LNCaP clone FGC (cell line): ENCODE data around the gene PALMD.

Experiments used
- DNase-seq: peaks from one replicate; pipeline ENCODE4 v3.0.0-alpha.2; 2011; ENCODE audit warnings: low read depth
- H3K4me3 ChIP-seq: 2 replicates; pipeline ENCODE4 v1.5.1; 2011; ENCODE audit warnings: mild to moderate bottlenecking, low read depth, low read length, control low read depth
- TF ChIP-seq, protein P1 (sequence below): IDR thresholded peaks from 2 replicates; pipeline ENCODE4 v1.5.1; 2012; ENCODE audit warnings: mild to moderate bottlenecking; ENCODE audit not compliant: control insufficient read depth, insufficient read depth; ENCODE audit errors: extremely low read depth

The PALMD gene

DNA sequence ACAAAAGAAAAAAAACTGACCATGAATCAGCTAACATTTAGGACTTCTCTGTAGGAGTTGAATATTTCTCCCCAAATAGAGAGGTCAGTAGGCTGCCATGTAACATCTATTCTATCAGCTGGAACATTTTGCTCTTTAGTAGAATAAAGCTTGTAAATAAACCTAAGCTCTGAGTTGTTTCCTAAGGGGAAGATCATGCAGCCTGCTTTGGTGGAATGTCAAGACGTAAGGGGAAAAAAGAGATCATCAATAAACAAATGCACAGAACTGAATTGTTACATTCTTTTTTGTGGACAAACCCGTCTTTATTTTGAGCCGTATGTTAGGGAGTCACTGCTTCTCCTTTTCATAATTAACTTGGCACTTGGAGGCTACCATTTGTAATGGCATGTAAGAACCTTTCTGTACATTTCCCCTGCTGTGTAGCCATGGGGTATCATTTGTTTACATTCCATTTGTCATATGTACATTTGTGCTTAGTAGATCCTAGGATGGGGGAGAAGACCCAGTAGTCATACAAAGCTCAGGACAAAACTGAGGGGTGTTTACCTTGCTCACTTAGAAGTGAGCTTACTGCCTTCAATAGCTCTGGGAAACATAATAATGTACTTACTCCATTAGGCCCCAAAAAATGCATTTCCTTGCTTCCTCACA is 10.8 kb upstream of the PALMD start:
- TF ChIP-seq, protein P1, sequence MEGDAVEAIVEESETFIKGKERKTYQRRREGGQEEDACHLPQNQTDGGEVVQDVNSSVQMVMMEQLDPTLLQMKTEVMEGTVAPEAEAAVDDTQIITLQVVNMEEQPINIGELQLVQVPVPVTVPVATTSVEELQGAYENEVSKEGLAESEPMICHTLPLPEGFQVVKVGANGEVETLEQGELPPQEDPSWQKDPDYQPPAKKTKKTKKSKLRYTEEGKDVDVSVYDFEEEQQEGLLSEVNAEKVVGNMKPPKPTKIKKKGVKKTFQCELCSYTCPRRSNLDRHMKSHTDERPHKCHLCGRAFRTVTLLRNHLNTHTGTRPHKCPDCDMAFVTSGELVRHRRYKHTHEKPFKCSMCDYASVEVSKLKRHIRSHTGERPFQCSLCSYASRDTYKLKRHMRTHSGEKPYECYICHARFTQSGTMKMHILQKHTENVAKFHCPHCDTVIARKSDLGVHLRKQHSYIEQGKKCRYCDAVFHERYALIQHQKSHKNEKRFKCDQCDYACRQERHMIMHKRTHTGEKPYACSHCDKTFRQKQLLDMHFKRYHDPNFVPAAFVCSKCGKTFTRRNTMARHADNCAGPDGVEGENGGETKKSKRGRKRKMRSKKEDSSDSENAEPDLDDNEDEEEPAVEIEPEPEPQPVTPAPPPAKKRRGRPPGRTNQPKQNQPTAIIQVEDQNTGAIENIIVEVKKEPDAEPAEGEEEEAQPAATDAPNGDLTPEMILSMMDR: no peak
- H3K4me3 ChIP-seq: no peak overlapping the region
- DNase-seq: no peak

DNA sequence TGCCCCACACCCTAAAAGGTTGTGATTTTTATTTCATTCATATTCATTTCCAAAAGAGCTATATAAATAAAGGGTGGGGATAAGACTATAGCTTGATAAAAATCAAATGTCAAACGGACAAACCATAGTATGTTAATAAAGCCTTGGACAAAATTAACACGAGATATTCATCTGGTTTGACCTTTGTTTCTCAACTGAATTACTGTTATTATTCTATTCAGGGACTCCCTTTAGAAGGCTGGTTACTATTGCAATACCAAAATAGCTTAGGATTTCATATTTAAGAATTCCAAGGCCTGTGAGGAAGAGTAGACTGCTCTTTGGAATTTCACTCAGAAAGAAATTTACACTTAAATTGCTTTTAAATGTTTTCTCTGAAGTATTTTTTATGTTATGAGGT is 10.2 kb upstream of the PALMD start:
- no peak overlapping the region for H3K4me3 ChIP-seq
- DNase-seq: no peak
- TF ChIP-seq, protein P1: no peak

DNA sequence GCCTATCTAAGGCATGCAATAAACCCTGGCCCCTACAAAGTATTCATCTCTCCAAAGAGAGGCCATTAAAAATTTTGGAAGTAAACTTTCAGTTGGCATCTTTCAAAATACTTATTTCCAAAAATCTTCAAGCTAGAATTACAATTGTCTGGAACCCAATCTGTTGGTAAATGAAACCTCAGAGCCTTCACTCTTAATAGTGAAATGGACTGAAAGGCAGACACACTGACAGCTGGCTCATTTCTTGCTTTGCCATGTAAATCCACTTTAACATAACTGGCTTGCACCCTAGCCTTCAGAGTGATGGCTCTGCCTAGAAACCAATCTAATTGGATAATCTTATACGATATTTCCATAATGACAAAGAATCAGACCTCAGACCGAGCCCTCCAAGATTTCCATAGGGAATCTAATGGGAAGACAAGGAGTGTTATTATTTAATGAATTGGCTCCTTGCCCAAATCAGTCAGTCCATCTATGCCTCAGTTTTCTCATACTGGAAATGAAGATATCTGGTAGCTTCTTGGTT is 9.2 kb upstream of the PALMD start:
- no peak for DNase-seq
- no peak overlapping the region for H3K4me3 ChIP-seq
- TF ChIP-seq, protein P1: no peak

DNA sequence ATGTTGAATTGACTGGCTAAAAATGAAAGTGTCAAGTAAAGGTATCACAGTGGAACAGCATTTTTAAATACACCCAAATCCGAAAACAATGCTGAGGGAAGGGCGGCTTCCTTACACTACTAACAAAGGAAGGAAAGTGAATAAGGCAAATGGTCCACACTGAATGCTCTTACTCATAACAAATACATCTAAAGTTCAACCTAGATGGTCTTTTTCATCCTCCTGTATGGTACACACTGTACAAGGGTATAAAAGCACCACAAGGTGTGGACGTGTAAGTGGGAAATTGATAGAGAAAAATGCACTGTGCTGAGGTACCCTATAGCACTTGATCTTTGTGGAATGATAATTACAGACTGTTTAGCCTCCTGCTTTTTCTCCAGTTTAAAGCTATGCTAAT is 7.1 kb upstream of the PALMD start:
- no peak overlapping the region for H3K4me3 ChIP-seq
- DNase-seq: no peak
- TF ChIP-seq, protein P1: no peak

DNA sequence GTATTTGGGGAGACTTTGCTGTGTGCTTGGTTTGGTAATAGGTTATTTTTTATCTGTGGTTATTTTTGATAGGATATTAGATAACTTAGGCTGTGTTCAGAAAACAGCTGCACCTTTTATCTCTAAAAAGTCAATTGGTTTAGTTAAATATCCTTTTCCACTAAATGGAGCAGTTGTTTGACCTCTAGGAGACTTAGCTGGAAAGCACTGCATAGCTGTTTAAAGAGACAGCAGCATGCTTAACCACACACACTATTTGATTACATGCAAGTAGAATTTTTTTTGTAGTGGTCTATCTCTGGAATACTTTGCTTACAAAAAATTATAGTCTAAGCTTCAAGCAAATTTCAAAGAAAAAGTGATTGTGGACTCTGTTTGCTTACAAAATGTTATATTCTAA is 6.5 kb upstream of the PALMD start:
- no peak for DNase-seq
- TF ChIP-seq, protein P1: no peak
- no peak overlapping the region for H3K4me3 ChIP-seq

DNA sequence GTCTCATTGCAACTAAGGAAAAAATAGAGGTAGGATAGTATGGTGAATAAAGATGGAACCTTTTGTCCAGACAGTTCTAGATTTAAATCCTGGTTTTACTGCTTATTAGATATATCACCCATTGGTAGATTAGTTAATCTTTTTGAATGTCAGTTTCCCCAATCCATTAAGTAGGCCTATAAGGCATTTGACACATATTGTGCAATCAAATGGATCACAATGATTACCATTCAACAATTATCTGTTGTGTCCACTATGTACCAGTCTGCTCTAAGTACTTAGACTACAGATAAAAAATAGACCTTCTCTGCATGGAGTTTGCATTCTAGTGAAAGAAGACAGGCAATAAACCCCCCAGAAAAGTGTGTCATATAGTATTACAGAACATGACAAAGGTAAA is 6.0 kb upstream of the PALMD start:
- no peak for DNase-seq
- TF ChIP-seq, protein P1: no peak
- no peak overlapping the region for H3K4me3 ChIP-seq

DNA sequence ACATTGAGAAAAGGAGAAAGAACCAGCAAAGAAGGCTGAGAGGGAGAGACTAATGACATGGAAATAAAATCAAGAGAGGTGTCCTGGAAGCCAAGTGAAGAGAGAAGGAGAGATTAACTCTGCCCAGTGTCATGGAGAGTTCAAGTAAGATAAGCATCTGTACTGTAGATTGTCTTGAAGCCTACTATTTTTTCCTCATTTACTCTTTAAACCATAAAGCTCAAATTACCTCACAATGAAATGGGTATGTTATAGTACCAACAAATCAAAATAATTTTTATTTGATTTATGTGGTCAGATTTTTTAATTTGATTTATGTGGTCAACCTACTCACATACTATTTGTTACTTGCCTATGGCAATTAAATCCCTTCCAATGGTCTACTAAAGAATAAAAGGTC is 5.2 kb upstream of the PALMD start:
- H3K4me3 ChIP-seq: no peak overlapping the region
- TF ChIP-seq, protein P1: no peak
- DNase-seq: no peak
